HCT116 (cell line): Measurements from ENCODE around the gene N4BP2.

ENCODE experiments used
- CEBPB ChIP-seq: IDR thresholded peaks from 2 replicates; pipeline ENCODE4 v1.6.1; 2012; ENCODE audit warnings: low read depth
- CTCF ChIP-seq, 3 experiments: fragments of 200-600 bp in 1 of 3; sonication (generic) in 1 of 3; IDR thresholded peaks in 2 of 3; conservative IDR thresholded peaks in 1 of 3; 2 replicates each; pipeline ENCODE4 v1.5.1; 2012 to 2017; ENCODE audit warnings: low read depth in 2 of 3, low read length in 2 of 3, antibody characterized with exemption in 1 of 3, borderline replicate concordance in 1 of 3, control low read depth in 1 of 3, mild to moderate bottlenecking in 1 of 3, mixed read lengths in 1 of 3, mixed run types in 1 of 3, moderate library complexity in 1 of 3; ENCODE audit not compliant: insufficient read depth in 1 of 3
- ELF1 ChIP-seq: IDR thresholded peaks from 2 replicates; pipeline ENCODE4 v1.6.1; 2012; ENCODE audit warnings: low read depth, borderline replicate concordance
- EZH2 ChIP-seq: fragments of 200-600 bp; sonication (generic); IDR thresholded peaks from 2 replicates; pipeline ENCODE4 v1.6.1; 2017; ENCODE audit warnings: antibody characterized with exemption, mixed run types
- EZH2phosphoT487 ChIP-seq: fragments of 200-600 bp; IDR thresholded peaks from 2 replicates; pipeline ENCODE4 v1.6.1; 2018; ENCODE audit warnings: antibody characterized with exemption, borderline replicate concordance
- FOSL1 ChIP-seq: IDR thresholded peaks from 2 replicates; pipeline ENCODE4 v1.6.1; 2012; ENCODE audit warnings: low read depth
- JUND ChIP-seq: IDR thresholded peaks from 2 replicates; pipeline ENCODE4 v1.6.1; 2012
- POLR2A ChIP-seq: IDR thresholded peaks from 2 replicates; pipeline ENCODE4 v1.7.0; 2011; ENCODE audit warnings: borderline replicate concordance; ENCODE audit not compliant: insufficient read depth, insufficient read length; ENCODE audit errors: extremely low read depth
- POLR2AphosphoS5 ChIP-seq: IDR thresholded peaks from 2 replicates; pipeline ENCODE4 v1.6.1; 2011; ENCODE audit warnings: mild to moderate bottlenecking, low read depth, low read length, moderate library complexity
- SIN3A ChIP-seq: IDR thresholded peaks from 2 replicates; pipeline ENCODE4 v1.6.1; 2012; ENCODE audit warnings: low read depth
- SRF ChIP-seq: IDR thresholded peaks from 2 replicates; pipeline ENCODE4 v1.6.1; 2012; ENCODE audit warnings: low read depth
- ZBTB33 ChIP-seq: IDR thresholded peaks from 2 replicates; pipeline ENCODE4 v1.6.1; 2011; ENCODE audit warnings: mild to moderate bottlenecking, low read length, moderate library complexity; ENCODE audit not compliant: insufficient replicate concordance; ENCODE audit errors: extremely low read depth
- ZFX ChIP-seq: fragments of 450-650 bp; IDR thresholded peaks from 2 replicates; pipeline ENCODE4 v1.6.1; 2017

GRCh38 chr4:40206426-40206825, 149.8 kb downstream of the N4BP2 start:
- no peak for TF ChIP-seq POLR2A
- no peak for TF ChIP-seq CTCF (IDR thresholded peaks at IDR 0.05 in 2 of 3, conservative IDR thresholded peaks at IDR 0.05 in 1 of 3; ENCODE audit: borderline replicate concordance in 1 of 3, insufficient read depth in 1 of 3, low read depth in 2 of 3, low read length in 2 of 3)
- TF ChIP-seq ELF1, result no peak
- TF ChIP-seq CEBPB, result no peak
- TF ChIP-seq SIN3A, result no peak
- TF ChIP-seq FOSL1, result no peak
- TF ChIP-seq EZH2phosphoT487, result no peak
- no peak for TF ChIP-seq SRF
- TF ChIP-seq ZBTB33, result no peak
- TF ChIP-seq EZH2, result no peak
- TF ChIP-seq POLR2AphosphoS5, result no peak
- TF ChIP-seq ZFX, result no peak
- TF ChIP-seq JUND, result no peak
